HPDE6-E6E7 (cell line): ENCODE measurements around the gene RSPH10B2.
"Not testable (repeated sequence)": the region's sequence is repeated elsewhere in the genome, so short reads cannot be mapped to it uniquely, and the experiment has no call there.

Experiments
- DNase-seq: peaks from one replicate; pipeline ENCODE4 v3.0.0; 2011; ENCODE audit warnings: missing footprints; ENCODE audit errors: extremely low spot score

The RSPH10B2 gene

DNA sequence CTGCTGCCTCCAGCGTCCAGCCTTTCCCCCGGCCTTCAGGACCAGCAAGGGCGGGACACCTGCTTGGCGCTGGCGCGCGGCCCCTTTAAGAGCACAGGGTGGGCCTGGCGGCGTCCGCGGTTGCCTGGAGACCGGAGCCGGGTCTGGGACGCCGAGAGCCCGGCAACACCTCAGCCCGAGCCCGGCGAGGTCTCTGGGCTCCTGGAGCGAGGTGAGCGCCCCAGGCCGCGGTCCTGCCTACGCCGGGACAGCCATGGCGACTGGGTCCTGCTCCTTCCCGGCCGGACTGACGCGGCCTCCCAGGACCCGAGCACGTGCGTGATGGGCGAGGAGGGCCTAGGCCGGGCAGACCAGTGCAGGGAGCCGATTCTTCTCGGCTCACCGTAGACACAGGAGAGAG, at the start of gene RSPH10B2:
Gene RSPH10B2, plus strand, starts transcription at position 140 of the 400 bp plus-strand sequence. CDS start 3,575 bp downstream, outside the sequence.
- not testable (repeated sequence) for DNase-seq

DNA sequence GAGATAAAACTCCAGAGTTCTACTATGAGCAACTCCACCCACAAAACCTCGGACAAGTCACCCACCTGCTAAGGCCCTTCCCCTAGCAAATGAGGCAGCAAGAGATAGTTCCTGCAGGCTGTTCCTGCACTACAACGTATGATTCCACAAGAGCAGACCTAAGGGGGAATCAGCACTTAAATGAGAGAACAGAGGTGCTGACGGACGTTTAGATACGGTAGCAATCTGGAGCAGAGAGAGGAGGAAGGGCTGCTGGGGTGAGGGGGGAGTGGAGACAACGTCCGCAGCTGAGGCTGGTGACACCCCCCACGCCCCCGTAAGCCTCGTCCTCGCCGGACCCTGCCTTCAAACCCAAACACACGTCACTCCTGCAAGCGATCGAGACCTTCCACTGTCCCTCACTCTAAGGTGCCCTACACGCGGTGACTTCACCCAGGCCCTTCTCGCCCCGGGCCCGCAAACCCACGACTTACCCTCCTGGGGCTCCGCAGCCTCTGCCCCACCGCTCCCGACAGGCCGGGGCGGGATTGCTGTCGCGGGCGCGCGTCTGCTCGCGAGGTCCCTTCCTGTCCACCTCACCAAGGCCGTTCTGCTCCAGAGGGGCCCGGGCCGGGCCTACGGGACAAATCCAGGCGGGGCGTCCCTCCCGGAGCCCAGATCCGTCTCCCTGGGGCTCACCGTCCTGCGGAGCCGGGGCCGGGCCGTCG, 47.8 kb upstream of the RSPH10B2 start:
- peak; percentile 21 for DNase-seq

DNA sequence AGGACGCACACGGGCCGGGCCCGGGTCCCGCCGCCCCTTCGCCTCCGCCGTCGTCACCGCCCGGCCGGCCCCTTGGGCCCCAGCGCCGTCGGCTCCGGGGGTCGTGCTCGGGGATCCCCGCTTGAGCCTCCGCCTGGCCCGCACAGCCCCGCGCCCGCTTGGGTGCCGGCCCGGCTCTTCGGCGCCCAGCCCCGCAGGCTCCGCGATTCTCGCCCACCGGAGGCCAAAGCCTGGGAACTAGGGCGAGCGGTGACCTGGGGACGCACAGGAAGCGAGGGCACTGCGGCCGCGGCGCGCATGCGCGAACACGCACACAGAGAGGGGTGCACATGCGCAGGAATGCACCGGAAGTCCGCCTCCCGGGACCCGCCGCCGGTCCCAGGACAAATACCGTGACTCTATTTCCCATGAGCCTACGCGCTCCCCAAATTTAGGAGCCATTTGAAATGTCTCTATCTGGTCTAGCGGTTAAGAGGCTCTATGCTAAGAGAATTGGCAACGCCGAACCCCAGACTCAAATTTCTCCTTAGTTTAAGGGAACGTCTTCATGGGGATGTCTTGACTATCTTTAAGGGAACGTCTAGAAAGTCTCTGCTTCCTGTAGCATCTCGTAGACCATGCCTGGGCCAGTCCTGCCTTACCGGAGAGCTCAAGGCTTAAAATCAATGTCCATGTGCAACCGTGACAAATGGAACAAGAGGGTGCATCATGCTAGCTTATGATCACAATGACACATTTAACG, 47.1 kb upstream of the RSPH10B2 start, which contains the start of gene ZNF12:
Gene ZNF12, minus strand, starts transcription at position 282 of the 742 bp plus-strand sequence. CDS start 1,774 bp downstream, outside the sequence.
- DNase-seq: peak; percentile 96

DNA sequence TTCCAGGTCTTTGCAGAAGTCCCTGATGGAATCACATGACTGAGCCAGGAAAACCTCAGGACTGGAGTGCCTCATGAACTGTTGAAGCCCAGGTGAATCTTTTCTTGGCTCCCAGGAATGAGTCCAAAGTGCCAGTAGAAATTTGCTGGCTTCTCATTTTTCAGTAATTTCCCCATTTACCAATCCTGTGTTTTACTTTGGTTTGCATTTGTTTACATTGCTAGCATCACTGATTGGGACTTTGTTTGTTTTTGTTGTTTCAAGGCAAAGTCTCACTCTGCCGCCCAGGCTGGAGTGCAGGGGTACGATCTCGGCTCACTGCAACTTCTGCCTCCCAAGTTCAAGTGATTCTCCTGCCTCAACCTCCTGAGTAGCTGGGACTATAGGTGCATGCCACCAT, 45.6 kb upstream of the RSPH10B2 start:
- no peak for DNase-seq

DNA sequence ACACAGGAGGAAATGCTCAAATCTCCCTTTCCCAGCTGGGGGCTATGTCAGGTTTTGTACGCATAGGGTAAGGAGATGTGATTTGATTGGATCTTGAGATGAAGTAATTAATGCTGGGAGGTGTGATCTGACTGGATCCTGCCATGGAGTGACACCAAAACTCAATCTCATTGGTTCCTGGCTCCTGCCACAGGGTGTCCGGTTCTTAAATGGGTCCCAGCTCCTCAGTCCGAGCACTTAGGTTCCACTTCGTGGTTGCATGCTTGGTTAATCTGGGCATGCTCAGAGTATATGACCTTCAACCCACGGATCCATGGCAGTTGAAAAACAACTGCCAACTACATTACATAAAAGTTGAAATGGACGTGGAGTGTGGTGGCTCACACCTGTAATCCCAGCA, 44.1 kb upstream of the RSPH10B2 start:
- DNase-seq: no peak

DNA sequence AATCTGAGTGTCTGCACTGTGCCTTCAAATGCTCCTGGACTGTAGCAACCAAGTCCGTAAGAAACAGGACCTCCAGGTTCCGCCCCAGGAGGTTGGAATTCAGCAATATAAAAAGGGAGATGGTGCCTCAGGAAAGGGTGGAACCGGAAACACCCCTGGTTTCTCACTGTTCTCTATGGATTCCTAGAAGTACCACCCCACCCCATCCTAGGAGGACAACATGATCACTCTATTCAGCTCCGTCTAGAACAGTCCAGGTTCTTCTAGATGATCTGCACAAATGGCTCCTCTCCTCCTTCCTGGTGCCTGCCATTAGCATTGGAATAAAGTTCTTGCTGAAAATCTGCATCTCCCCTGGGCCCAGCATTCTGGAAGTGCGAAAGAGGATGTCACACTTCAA, 39.5 kb upstream of the RSPH10B2 start:
- DNase-seq: no peak

DNA sequence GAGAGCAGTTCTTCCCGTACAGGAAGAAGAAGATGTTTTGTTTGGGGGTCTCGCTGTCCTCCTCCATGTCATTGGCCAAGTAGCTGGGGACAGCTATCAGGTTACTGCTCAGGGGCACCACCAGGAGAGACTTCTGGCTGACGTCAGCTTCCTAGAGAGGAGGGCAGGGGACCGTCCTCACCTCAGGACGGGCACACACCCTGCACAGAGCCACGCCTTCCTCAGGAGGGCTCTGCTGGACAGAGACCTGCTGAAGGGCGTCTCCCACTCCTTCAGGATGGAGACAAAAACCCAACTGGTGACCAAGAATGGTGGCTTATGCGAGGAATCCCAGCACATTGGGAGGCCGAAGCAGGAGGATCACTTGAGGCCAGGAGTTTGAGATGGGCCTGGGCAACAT, 38.0 kb upstream of the RSPH10B2 start:
- not testable (repeated sequence) for DNase-seq

DNA sequence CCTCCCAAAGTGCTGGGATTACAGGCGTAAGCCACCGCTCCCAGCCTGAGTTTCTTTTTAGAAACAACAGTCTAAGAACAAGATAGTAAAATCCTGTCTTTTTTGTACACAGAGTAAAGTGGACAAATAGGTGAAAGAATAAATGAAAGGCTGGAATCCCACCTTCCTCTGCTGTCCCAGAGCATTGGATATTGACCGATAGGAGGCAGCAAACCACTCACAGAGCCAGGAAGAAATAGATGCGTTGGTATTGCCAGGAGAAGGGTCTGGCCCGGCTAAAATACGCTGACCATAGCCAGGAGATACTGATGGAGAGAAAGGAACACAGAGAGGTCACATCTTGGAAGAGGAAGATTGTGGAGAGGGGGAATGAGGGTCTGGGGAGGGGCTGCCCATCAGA, 35.8 kb upstream of the RSPH10B2 start:
- no peak for DNase-seq

DNA sequence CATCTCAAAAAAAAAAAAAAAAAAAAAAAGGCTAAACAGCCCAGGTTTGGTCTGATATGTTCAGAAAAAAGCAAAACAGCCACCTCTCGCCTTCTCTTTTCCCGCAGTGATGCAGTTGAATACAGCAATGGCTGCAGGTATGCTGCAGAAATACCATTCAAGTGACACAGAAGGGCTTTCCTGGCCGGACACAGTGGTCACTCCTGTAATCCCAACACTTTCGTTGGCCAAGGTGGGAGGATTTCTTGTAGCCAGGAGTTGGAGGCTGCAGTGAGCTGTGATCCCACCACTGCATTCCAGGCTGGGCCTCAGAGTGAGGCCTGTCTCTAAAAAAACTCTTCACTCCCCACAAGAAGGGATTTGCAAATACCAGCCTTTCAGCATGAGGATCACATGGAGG, 29.6 kb upstream of the RSPH10B2 start:
- DNase-seq: not testable (repeated sequence)

DNA sequence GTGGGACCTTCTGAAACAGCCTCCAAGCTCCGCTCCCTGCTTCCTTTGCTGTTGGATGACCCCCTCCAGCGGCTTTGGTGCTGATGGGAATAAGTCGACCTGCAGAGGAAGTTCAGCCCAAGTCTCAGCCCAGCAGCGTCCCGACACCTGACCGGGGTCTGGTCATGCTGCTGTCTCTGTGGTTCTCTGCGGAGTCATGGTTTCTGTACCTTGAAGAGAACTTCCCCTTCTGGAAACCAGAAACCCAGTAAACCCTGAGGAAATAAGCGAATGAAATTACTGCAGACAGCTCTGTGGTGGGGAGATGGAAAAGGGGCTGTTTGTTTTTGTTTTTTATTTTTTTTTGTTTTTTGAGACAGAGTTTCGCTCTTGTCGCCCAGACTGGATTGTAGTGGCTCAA, 28.9 kb upstream of the RSPH10B2 start:
- no peak for DNase-seq

DNA sequence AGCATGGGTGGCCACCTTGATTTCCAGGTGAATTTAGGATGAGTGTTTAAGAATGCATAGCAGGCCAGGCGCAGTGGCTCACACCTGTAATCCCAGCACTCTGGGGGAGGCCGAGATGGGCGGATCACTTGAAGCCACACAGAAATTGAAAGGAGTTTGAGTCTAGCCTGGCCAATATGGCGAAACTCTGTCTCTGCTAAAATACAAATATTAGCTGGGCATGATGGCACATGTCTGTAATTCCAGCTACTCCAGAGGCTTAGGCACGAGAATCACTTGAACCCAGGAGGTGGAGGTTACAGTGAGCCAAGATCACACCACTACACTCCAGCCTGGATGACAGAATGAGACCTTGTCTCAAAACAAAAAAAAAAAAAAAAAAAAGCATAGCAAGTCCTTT, 27.6 kb upstream of the RSPH10B2 start:
- DNase-seq: not testable (repeated sequence)

DNA sequence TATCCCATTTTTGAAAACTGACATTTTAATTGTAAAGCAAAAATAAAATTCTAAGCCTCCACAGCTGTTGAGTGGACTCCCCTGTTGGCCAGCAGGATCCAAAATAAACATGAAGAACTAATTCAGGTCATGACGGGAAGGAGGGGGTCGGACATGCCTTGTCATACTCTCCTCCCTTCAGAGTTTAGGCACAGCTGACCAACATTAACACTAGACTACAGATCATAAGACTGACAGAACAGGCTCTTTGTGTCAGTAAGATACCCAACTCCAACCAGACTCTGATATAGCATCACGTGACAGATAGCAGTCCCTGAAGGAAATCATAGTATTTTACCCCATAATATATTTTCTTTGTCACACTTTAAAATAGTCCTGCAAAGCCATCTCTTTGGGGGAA, 26.2 kb upstream of the RSPH10B2 start:
- DNase-seq: no peak

DNA sequence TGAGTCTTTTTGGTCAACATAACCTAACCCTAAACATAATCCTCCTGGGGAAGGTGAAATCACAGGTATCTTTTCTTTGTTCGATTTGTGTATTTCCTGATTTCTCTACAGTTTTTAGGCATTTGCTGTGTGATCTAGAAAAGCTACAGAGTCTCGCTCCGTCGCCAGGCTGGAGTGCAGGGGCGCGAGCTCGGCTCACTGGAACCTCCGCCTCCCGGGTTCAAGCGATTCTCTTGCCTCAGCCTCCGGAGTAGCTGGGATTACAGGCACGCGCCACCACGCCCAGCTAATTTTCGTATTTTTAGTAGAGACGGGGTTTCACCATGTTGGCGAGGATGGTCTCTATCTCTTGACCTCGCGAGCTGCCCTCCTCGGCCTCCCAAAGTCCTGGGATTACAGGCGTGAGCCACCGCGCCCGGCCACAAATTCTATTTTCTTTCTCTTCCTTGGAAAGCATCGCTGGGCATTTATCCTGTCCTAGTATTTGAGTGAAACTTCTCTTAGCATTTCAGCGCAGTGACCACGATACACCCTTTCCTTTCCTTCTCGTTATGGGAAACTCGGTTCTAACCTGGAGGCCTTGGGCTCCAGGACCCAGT, 24.9 kb upstream of the RSPH10B2 start:
- not testable (repeated sequence) for DNase-seq

DNA sequence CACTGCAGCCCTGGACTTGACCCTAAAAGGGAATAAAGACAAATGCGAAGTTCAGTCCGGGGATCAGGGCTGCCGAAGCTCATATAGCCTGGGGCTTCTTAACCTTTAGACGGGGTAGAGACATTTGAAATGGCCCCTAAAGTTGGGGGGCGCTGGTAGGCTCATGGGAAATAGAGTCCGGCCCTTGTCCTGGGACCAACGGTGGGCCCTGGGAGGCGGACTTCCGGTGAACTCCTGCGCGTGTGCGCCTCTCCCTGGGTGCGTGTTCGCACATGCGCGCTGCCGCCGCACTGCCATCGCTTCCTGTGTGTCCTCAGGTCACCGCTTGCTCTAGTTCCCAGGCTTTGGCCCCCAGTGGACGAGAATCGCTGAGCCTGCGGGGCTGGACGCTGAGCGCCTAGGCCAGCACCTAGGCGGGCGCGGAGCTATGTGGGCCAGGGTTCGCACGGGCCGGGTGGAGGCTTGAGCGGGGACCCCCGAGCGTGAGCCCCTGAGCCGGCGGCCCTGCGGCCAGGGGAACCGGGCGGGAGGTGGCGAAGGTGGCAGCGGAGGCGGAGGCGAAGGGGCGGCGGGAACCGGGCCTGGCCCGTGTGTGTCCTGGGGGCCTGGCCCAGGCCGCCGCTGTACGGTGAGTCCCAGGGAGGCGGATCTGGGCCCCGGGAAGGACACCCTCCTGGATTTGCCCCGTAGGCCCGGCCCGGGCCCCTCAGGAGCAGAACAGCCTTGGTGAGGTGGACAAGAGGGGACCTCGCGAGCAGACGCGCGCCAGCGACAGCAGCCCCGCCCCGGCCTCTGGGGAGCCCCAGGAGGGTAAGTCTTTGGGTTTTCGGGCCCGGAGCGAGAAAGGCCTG, 24.2 kb upstream of the RSPH10B2 start:
- DNase-seq: peak; percentile 70

DNA sequence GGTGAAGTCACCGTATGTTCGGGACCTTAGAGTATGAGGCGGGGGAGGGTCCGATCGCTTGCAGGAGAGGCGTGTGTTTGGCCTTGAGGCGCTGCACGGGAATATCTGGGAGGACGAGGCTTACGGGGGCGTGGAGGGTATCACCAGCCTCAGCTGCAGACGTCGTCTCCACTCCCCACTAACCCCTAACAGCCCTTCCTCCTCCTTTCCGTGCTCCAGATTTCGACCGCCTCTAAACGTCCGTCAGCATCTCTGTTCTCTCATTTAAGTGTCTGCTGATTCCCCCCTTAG, 23.6 kb upstream of the RSPH10B2 start:
- peak; percentile 16 for DNase-seq

DNA sequence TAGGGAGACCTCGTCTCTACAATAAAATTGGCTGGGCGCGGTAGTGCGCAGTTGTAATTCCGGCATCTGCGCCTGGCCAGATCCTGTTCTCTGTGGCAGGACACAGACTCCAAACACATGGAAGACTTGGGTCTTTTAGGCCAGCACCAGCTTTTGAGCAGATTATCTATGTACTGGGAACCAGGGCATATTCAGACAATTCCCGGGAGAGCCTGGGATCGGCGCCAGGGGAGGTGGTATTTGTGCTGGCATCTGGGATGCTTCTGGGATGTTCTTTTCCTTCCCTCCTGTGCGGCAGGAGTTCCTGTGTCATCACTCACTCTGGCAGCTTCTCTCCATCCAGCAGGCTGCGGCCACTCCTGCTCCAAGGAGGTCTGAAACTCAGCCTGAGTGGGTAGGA, 15.5 kb upstream of the RSPH10B2 start:
- DNase-seq: not testable (repeated sequence)

DNA sequence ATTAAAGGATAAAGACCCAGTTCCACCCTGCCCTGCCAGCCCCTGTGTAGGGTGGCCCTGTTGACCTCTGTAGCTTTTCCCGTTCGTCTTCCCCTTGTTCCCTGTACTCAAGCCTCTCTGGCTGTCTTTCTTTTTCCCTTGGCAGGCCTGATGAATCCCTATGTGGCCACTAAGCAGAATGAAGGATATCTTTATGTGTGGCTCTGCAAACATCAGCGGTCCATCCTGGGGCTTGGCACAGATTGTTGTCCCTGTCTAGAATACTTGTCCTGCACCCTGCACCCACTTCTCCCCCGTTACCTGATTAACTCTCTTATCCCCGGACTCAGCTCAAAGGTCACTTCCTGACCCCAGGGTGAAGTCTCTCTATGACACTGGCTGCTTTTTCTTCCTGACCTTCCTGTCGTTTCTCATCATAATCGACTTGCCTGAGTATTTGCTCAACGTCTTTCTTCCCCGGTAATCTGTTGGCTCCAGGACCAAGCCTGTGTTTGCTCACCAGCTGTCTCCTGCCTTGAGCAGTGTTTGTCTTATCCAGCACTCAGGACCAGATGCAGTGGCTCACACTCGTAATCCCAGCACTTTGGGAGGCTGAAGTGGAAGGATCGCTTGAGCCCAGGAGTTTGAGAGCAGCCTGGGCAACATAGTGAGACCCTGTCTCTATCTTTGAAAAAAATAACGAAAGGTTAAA, 9.3 kb upstream of the RSPH10B2 start:
- DNase-seq: not testable (repeated sequence)

DNA sequence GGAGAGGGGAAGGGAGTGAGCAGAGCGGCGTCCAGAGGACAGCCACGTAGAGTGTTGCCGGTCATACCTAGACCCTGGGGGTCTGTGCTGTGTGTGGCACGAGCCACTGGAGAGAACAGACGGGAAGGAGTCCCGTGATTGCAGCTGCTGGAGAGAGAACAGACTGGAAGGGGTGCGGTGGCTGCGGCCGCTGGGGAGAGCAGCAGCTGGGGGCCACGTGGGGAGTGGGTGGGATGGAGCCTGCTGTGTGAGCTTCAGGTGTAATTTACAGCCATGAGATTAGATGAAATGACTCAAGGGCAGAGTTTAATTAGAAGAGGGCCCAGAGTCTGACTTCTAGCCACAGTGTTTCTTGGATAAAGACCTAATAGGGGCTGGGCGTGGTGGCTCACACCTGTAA, 4.6 kb upstream of the RSPH10B2 start:
- not testable (repeated sequence) for DNase-seq

DNA sequence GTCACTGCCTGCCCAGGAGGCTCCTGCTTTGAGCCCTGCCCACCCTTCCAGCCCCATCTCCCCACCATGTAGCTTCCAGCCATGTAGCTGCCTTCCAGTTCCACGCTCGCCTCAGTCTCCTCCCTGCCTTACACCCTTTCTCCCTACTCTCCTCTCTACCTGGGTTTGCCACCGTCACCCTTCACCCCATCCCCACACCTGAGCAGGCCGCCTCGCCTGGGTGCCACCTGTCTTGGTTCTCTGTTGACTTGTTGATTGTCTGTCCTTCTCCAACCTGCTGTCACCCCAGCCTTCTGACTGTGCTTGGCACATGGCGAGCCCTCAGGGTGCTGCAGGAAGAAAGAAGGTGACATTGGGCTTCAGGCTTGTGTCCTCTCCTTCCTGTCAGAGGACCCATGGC, 3.7 kb upstream of the RSPH10B2 start:
- DNase-seq: not testable (repeated sequence)

DNA sequence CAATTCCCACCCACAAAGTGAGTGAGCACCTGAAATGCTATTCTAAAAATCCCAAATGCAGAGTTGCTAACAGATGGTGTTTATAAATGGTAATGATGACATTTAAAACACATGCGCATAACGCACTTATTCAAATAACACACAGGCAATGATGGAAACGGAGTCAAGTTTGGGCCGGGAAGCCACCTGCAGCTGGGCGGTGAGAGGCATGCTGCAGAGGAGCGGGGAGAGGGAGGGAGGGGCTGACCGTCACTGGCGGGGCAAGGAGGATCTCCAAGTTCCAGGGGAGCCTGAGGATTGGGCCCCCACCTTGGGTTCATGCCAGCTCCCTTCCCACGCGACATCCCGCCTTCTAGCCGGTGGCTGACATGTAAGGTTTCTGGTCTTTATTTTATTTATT, 7.3 kb downstream of the RSPH10B2 start:
- not testable (repeated sequence) for DNase-seq

DNA sequence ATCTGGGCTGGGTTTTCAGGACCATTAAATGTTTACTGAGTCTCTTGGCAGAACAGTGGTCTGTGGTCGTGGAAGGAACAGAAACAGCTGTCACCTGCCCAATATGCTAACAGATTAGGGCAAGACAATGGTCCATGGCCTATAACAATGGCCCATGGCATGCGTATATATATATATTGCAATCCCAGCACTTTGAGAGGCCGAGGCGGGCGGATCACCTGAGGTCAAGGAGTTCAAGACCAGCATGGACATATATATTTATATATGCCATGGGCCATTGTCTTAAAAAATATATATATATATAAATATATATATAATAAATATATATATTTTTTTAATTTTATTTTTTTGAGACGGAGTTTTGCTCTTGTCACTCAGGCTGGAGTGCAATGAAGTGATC, 27.7 kb downstream of the RSPH10B2 start:
- not testable (repeated sequence) for DNase-seq
